Activated B cell treated with CpG ODN at 0.5 μM for 24 hours (primary cell): ENCODE results near the gene NOX4. TPM values are rescaled to one million over a fixed set of nuclear protein-coding genes. Genes with fewer than 3 reads are reported as not detected.

Experiments used
- ATAC-seq: fragments of 200-7000 bp; cut with Tn5 transposase; one replicate; pipeline ENCODE4 v1.10.0; 2021; ENCODE audit warnings: low read depth, mild to moderate bottlenecking, moderate library complexity
- CTCF ChIA-PET: fragments of 350-600 bp; sonication (Branson Sonifier 250); formaldehyde crosslinking; loops from one replicate; lab custom pipeline; 2021; ENCODE audit warnings: antibody characterized with exemption; lab: Charles Lee
- POLR2A ChIA-PET: fragments of 350-600 bp; sonication (Branson Sonifier 250); formaldehyde crosslinking; loops from one replicate; lab custom pipeline; 2021; ENCODE audit warnings: antibody characterized with exemption; lab: Charles Lee
- DNase-seq: peaks from one replicate; pipeline ENCODE4 v3.0.0; 2022
- H3K27ac Mint-ChIP-seq: one replicate; pipeline ENCODE4 v1.8.0; 2020; ENCODE audit warnings: mixed read lengths
- H3K27me3 Mint-ChIP-seq: one replicate; pipeline ENCODE4 v1.8.0; 2021; ENCODE audit warnings: mixed read lengths
- H3K36me3 Mint-ChIP-seq: one replicate; pipeline ENCODE4 v1.8.0; 2021; ENCODE audit warnings: low read depth, mixed read lengths
- H3K4me1 Mint-ChIP-seq: one replicate; pipeline ENCODE4 v1.8.0; 2021; ENCODE audit warnings: mixed read lengths
- H3K4me3 Mint-ChIP-seq: one replicate; pipeline ENCODE4 v1.8.0; 2020; ENCODE audit warnings: mild to moderate bottlenecking, mixed read lengths
- H3K9me3 Mint-ChIP-seq: one replicate; pipeline ENCODE4 v1.8.0; 2020; ENCODE audit warnings: mixed read lengths
- intact Hi-C: fragments of 100-400 bp; cut with micrococcal nuclease; formaldehyde crosslinking; loops from one replicate; pipeline ENCODE4 v1.15.1; 2024
- total RNA-seq: library from RNA; stranded (reverse); gene quantifications from 2 replicates; pipeline ENCODE4 v1.2.3, GENCODE V29; 2022
- TF ChIP-seq, protein P1 (sequence below): fragments of 200-600 bp; IDR thresholded peaks from one replicate; pipeline ENCODE4 v1.8.0; 2022; ENCODE audit warnings: antibody characterized with exemption, mild to moderate bottlenecking

Gene NOX4
- total RNA-seq, 1 donor from 2014 or later, result not detected

DNA sequence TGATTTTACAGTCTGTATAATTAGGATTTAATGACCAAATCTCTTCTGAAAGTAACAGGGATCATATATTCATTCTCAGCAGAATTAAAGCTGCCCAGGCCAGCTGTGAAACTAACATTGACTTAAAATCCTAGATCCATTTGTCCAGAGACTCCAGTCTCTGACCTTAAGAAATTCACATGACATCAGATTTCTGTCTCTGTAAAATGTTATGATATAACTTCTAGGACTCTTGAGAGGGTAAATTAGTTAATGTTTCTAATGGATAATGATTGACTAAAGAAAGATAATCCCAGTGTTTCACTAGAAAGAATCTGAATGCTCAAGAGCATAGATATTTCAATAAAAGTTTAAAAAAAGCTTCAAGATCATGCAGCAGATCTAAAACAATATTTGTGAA lies 6.3 kb downstream of the NOX4 start:
- TF ChIP-seq, protein P1, sequence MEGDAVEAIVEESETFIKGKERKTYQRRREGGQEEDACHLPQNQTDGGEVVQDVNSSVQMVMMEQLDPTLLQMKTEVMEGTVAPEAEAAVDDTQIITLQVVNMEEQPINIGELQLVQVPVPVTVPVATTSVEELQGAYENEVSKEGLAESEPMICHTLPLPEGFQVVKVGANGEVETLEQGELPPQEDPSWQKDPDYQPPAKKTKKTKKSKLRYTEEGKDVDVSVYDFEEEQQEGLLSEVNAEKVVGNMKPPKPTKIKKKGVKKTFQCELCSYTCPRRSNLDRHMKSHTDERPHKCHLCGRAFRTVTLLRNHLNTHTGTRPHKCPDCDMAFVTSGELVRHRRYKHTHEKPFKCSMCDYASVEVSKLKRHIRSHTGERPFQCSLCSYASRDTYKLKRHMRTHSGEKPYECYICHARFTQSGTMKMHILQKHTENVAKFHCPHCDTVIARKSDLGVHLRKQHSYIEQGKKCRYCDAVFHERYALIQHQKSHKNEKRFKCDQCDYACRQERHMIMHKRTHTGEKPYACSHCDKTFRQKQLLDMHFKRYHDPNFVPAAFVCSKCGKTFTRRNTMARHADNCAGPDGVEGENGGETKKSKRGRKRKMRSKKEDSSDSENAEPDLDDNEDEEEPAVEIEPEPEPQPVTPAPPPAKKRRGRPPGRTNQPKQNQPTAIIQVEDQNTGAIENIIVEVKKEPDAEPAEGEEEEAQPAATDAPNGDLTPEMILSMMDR, result no peak
- H3K36me3 Mint-ChIP-seq, result no peaks in the 10 kb centered on the region
- H3K4me3 Mint-ChIP-seq, result no peak overlapping the region
- intact Hi-C loops, result no loop called here
- no peaks in the 10 kb centered on the region for H3K27me3 Mint-ChIP-seq
- ATAC-seq, result no peak
- H3K4me1 Mint-ChIP-seq, result no peaks in the 10 kb centered on the region
- no peak overlapping the region for H3K27ac Mint-ChIP-seq
- H3K9me3 Mint-ChIP-seq, result peaks cover 2% of the 10 kb centered on the region
- ChIA-PET POLR2A (no interaction called here), CTCF (no interaction called here)
- DNase-seq, result no peak

DNA sequence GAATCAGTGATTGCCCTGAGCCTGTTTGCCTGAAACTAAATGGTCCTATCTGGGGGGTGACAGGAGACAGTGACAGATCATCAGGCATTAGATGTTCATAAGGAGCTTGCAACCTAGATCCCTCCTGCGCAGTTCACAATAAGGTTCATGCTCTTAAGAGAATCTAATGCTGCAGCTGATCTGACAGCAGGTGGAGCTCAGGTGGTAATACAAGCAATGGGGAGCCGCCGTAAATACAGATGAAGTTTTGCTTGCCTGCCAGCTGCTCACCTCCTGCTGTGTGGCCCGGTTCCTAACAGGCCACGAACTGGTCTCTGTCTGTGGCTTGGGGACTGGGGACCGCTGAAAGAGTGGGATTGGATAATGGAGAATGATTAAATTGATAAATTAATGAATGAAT lies 14.0 kb downstream of the NOX4 start:
- DNase-seq (no peak), ATAC-seq (no peak)
- POLR2A ChIA-PET, result no interaction called here
- CTCF ChIA-PET, result no interaction called here
- Mint-ChIP-seq H3K27me3 (no peaks in the 10 kb centered on the region), H3K4me3 (no peak overlapping the region), H3K9me3 (no peaks in the 10 kb centered on the region), H3K27ac (no peak overlapping the region), H3K36me3 (no peaks in the 10 kb centered on the region), H3K4me1 (no peaks in the 10 kb centered on the region)
- TF ChIP-seq, protein P1, result no peak
- intact Hi-C loops, result no loop called here

GRCh38 chr11:89463266-89463780 lies 27.9 kb downstream of the NOX4 start:
- no peaks in the 10 kb centered on the region for H3K36me3 Mint-ChIP-seq
- H3K27ac Mint-ChIP-seq, result no peak overlapping the region
- DNase-seq (no peak), ATAC-seq (no peak)
- no peaks in the 10 kb centered on the region for H3K27me3 Mint-ChIP-seq
- CTCF ChIA-PET, result no interaction called here
- H3K4me1 Mint-ChIP-seq, result no peaks in the 10 kb centered on the region
- TF ChIP-seq, protein P1, result no peak
- intact Hi-C loops, result no loop called here
- H3K9me3 Mint-ChIP-seq, result peaks cover 4% of the 10 kb centered on the region
- H3K4me3 Mint-ChIP-seq, result no peak overlapping the region
- POLR2A ChIA-PET, result no interaction called here

- Mint-ChIP-seq H3K27me3 (no peaks in the 10 kb centered on the region), H3K4me1 (no peaks in the 10 kb centered on the region), H3K27ac (no peak overlapping the region), H3K36me3 (no peaks in the 10 kb centered on the region), H3K9me3 (peaks cover 7% of the 10 kb centered on the region), H3K4me3 (no peak overlapping the region)
- ChIA-PET CTCF (no interaction called here), POLR2A (no interaction called here)
- no peak for DNase-seq
- no peak for ATAC-seq
- TF ChIP-seq, protein P1, result no peak
- intact Hi-C loops, result no loop called here
Measured at GRCh38 chr11:89458716-89459115, 32.5 kb downstream of the NOX4 start.

DNA sequence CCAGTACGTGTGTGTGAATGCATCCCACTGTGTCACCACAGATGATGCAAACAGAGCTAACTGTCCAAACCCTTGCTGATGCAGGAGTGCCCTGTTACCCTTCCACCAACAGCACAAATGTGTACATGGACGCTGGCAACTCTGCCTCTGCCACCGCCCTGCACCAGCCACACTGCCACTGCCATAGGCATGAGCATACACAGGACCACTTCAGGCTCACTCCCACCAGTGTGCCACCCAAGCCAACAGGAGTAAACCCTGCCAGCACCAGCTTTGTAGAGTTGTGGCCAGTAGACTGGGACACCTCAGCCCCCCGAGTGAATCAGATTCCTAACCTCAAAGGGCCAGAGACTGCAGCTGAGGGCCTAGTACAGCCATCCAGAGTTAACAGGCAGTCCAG lies 34.0 kb downstream of the NOX4 start:
- Mint-ChIP-seq H3K27ac (no peak overlapping the region), H3K4me3 (no peak overlapping the region), H3K9me3 (peaks cover 7% of the 10 kb centered on the region), H3K36me3 (no peaks in the 10 kb centered on the region), H3K27me3 (no peaks in the 10 kb centered on the region), H3K4me1 (no peaks in the 10 kb centered on the region)
- TF ChIP-seq, protein P1, result no peak
- DNase-seq (no peak), ATAC-seq (no peak)
- CTCF ChIA-PET, result no interaction called here
- intact Hi-C loops, result no loop called here
- POLR2A ChIA-PET, result no interaction called here
